DMS79 treated with DMSO at 0.1 percent for 48 hours (cell line): ENCODE measurements around the gene PLPP2.

ENCODE experiments used
- DNase-seq: peaks from one replicate; lab custom pipeline; 2025; lab: John Stamatoyannopoulos, UW

The PLPP2 gene

GRCh38 chr19:315811-316210 is 24.6 kb upstream of the PLPP2 start:
- DNase-seq = no peak

DNA sequence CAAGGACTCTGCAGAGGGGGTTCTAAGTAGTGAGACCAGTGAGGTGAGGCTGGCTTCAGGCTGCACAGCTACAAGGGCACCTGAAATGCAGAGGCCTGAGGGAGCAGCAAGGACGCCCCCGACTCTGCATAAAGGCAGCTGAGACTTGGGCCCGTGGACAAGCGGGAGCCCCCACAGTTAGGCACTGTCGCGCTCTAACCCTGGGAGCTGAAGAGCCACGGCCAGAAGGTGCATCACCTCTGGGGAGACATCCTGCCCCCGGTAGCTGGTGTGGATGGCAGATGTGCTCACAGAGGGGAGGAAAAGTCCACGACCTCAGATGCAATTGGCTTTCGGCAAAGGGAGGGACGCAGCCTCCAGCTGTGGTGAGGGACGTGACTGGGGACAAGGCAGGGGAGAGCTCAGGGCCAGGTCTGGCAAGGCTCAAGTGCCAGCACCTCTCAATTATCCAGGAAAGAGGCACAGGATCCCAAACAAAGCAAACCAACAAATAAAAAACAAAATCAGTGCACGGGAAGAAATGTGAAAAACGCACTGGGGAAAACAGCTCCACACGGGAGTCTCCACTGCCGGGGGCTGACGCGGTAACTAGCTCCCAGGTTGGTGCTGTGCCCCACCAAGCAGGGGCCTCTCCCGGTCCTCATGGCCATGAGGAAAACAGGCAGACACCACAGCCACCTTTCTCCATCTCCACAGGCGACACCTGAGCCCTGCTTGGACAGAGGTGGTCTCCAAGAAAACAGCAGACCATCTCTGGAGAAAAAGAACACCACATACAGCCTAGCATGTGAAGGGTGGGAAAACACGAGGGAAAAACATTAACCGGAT is 23.0 kb upstream of the PLPP2 start:
- DNase-seq = no peak

GRCh38 chr19:313169-313987 is 22.2 kb upstream of the PLPP2 start:
- no peak for DNase-seq

DNA sequence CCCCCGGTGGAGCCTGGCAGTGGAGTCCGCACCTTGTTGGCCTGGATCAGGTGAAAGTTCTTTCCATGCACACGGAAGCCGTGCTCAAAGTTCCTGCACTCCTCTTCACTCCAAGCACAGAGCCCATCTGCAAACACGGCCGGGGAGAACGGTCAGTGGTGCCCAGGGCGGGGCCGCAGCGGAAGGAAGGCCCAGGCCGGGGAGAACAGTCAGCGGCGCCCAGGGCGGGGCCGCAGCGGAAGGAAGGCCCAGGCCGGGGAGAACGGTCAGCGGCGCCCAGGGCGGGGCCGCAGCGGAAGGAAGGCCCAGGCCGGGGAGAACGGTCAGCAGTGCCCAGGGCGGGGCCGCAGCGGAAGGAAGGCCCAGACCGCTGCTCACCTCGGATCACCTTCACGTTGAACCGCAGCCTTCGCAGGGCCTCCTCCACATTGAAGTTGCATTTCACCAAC is 20.6 kb upstream of the PLPP2 start:
- DNase-seq = no peak

DNA sequence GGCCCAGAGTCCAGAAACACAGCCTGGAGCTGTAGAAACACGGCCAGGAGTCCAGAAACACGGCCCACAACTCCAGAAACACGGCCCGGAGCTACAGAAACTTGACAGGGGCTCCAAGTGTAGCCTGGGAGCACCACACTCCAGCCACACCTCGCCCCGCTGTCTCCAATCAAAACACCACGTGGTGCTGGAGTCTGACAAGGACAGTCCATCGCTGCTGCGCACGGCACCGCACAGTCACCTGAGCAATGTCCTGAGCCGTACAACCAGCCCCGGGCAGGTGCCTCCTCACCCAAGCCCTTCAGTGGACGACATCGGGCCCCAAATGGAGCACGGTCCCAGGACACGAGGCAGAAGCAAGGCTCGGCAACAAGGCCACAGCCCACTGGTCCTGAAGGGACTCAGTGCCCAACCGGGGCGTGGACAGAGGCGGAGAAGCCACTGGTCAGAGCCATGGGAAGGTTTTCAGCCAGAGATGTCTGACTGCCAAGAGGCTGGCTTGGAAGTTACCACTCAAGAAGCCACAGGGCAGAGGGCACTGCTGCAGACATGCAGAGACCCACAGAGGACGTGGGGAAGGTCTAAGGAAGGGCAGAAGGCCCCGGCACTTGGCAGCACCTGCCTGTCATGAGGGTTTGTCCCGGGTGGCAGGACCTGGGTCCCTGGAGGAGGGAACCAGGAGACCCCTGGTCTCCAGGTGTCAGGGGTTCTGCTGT is 19.7 kb upstream of the PLPP2 start:
- no peak for DNase-seq

GRCh38 chr19:310141-310651 is 19.0 kb upstream of the PLPP2 start:
- DNase-seq = no peak

DNA sequence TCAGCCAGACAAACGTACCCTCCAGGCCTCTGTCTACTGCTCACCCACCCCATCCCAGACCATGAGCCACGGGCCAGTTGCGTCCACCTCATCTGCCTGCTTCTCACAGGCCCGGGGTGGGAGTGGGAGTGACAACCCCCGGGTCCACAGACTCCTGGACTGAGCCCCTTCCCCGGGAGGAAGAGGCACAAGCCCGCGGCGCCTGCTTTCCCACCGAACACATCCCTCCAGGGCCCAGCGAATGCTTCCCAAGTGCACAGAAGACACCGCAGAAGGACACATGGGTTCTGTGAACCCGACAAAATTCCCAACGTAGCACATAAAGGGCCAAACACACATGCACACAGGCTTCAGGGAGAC is 18.0 kb upstream of the PLPP2 start:
- no peak for DNase-seq

- no peak for DNase-seq
These were observed 17.4 kb upstream of the PLPP2 start for GRCh38 chr19:308471-309205.

DNA sequence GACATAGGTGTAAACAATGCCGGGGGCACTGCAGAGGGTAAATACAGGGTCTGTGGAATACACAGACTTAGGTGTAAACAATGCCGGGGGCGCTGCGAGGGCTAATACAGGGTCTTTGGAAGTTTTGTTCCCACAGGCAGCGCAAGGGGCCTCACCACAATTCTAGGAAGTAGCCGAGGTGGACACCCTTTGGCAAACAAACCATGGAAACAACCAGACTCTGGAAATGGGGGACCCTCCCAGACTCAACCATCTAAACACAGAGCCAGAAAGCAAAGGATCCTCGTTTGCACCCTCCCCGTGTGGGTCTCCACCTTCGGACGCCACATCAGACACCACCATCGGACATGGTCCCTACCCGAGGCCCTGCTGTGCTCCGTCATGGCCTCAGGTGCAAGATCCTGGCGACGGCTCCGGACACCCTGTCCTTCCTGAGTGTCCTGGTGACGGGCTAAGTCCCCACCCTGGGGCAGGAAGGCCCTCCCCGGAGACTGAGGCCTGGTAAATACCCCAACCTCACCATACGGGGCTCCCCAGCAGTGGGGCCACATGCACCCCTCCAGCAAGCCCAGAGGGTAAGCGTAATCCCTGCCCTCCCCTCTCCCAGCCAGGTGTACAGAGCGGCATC is 16.7 kb upstream of the PLPP2 start:
- no peak for DNase-seq

DNA sequence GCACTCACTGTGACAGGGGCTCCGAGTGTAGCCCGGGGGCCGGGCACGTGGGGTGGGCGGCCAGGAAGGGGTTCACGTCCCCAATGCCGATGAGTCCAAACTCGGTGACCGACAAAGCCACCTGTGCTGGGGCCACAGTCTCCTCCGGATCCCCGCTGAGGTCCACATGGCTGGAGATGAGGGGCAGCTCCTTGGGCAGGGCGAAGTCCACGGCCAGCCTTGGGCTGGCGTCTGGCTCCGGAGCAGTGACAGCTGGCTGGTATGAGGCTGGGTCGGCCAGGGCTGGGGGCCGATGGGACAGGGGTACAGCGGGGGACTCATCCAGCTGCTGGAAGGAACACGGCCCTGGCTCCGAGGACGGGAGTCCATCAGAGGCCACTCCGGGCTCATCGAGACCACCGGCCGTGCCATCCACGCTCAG is 15.9 kb upstream of the PLPP2 start:
- DNase-seq = no peak

GRCh38 chr19:306151-306900 is 15.1 kb upstream of the PLPP2 start:
- DNase-seq = no peak

DNA sequence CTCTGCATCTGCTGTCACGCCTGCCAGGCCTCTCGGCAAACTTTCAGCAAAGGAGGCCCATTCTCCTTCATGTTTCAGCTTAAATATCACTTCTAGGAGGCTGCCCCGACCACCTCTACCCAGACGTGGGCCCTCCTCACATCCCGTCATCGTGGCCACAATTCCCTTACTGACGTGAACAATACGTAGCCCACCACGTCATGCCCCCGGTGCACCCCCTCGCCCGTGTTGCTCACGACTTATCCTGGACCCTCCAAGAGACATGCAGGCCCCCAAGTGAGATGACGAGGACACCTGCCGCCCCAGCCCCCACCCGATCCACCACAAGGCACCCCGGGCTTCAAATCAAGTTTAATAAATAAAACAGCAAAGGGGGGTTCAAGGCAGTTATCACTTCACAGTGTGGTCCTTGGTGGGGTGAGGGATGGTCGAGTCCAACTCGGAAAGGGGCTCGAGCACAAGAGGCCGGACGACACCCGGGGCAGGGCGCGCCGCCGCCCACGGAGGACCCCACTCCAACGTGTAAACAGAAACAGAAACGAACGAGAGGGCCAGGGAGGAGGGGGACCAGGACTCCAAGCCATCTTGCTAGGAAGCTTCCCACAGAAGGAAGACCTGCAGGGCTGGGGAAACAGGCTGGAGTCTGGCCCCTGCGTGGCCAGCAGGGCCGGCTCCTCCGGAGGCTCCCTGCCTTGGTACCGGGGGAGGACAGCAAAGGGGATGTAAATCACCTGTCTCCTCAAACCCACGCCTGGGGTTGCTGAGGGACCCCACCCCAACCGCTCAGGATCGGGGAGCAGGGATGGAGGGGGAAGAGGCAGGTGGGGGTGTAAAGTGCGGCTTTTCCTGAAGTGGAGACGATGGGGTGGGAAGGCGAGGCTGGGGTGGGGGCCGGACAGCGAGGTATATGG is 14.3 kb upstream of the PLPP2 start:
- DNase-seq = no peak

DNA sequence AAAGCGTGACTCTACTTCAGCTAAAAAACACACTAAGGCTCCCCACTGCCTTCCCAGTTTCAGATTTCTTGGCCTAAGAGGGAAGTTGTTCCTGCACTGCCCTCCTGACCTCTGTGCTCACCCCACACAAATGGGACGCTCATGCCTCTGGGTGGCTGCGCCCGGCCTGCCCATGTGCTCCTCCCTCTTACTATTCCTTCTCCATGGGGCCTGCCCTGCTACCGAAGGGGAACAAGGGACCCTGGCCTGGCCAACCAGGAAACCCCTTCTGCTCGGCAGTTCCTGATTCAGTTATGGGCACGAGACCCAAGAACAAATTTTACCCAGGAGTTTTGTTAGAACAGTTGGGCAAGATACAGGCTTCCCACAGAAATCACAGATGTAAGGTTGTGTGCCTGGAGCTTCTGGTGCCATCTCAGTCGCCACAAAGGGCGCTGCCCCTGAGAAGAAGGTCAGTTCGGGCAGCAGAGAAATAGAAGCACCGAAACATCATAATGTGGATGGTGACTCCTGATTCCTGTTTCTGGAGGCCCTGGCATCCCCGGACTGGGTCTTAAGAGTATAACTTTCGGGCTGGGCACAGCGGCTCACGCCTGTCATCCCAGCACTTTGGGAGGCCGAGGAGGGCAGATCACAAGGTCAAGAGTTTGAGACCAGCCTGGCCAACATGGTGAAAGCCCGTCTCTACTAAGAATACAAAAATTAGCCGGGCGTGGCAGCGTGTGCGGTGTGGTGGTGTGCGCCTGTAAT is 5.4 kb upstream of the PLPP2 start:
- no peak for DNase-seq

DNA sequence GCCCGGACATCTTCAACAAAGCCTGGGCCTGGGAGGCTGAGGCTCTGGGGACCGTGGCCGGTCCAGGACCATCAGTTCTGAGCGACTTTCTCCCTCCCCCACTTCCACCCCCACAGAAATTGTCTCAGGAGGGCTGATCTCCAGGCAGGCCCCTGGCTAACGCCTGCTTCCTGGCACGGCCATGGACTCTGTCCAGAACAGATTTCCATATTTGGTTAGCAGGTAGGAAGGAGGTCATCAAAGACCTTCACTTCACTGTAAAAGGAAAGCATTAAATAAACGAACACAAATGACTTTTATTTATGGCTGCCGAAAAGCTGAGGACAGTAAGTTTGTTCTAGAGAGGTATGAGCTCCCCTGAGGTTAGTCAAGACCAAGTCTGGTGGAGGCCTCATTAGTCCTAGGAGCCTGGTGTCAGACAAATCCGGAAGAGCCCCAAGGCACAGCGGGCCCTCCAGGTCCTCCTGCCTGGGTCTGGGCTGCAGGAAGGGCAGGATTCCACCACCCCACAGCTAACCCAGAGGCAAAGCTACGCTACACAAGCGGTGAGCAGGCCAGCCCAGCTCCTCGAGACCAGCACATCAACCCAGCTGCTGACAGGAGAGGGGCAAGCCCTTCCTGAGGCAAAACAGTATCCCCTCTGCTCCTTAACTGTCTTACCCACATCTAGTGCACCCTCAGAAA is 4.6 kb upstream of the PLPP2 start:
- DNase-seq = no peak

DNA sequence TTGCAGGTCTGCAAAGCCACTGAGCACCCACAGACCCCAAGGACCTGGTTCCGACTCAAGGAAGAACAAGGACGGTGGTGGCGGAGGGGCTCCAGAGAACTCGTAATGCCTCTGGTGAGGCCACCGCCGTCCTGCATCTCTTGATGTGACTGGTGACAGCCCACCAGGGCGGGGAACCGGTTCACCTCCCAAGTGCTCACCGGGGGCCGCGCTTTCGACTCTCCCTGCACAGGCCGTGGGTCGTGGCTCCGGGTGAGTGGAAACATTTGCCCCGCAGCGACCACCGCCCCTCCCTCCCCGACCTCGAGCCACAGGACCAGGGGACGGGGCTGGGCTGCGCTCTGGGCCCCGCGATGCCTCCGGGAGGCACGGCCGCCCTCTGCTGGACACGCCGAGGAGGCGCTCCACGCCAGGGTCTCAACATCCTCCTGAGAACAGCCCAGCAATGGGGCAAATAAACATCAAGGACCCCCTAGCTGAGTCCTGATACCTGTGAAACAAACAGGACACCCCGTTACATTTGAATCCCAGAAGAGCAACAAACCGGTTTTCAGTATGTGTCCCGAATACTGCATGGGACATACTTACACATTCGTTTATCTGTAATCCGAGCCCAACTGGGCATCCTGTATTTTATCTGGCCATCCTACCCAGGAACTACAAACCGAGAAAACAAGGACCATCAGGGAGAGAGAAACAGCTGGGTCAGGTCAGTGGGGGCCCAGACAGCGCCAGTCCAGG is 3.9 kb upstream of the PLPP2 start:
- peak; percentile 45 for DNase-seq

DNA sequence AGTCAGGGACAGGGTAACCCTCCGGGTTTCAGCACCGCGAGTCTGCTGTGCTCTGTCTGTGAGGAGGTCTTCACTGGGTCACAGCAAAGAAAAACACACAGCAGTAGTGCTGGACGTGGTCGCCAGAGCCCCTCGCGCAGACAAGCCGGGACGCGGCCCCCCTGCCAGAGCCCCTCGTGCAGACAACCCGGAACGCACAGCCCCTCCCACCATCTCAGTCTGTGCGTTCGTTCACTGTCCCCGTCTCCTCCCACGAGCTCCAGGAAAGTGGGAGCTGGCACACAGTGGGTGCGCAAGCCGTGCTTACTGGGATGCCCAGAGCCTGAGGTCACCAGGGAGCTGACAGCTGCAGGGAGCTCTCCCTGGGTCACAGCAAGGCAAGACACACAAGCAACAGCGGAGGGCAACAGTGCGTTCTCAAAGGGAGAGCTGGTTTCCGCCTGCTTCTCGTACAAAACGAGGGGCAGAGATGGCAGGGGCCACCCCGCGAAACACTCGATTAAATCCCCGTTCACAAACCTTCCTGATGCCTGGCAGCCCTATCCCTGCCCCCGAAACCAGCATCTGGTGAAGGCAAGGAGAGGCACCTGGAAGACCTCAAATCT is 3.2 kb upstream of the PLPP2 start:
- peak; percentile 48 for DNase-seq
